ENCODE results near the gene SYNJ2.

The SYNJ2 gene

GRCh38 chr6:157982563-157983405 lies 1.1 kb downstream of the SYNJ2 start:
- TF ChIP-seq CTCF (IDR thresholded peaks at IDR 0.05; ENCODE audit: insufficient read depth, low read depth, low read length, missing control alignments), result peak; percentile 16
- peak overlapping the region; percentile 59 for H3K4me3 ChIP-seq (ENCODE audit: low read length)
- no peak for DNase-seq (ENCODE audit: low read depth)

GRCh38 chr6:157983406-157984119 lies 1.9 kb downstream of the SYNJ2 start:
- no peak for TF ChIP-seq CTCF (IDR thresholded peaks at IDR 0.05; ENCODE audit: insufficient read depth, low read depth, low read length, missing control alignments)
- H3K4me3 ChIP-seq (ENCODE audit: low read length), result no peak overlapping the region
- no peak for DNase-seq (ENCODE audit: low read depth)

- no peak overlapping the region for H3K4me3 ChIP-seq (ENCODE audit: low read length)
- no peak for DNase-seq (ENCODE audit: low read depth)
Measured at GRCh38 chr6:157984128-157984527, 2.5 kb downstream of the SYNJ2 start.

GRCh38 chr6:157984686-157985225 lies 3.1 kb downstream of the SYNJ2 start:
- no peak for TF ChIP-seq CTCF (IDR thresholded peaks at IDR 0.05; ENCODE audit: insufficient read depth, low read depth, low read length, missing control alignments)
- H3K4me3 ChIP-seq (ENCODE audit: low read length), result no peak overlapping the region
- DNase-seq (ENCODE audit: low read depth), result no peak

More at GRCh38 chr6:157984128-157984527, 2.5 kb downstream of the SYNJ2 start:
- no peak for TF ChIP-seq CTCF (IDR thresholded peaks at IDR 0.05; ENCODE audit: insufficient read depth, low read depth, low read length, missing control alignments)

- peak; percentile 38 for DNase-seq (ENCODE audit: low read depth)
- no peak overlapping the region for H3K4me3 ChIP-seq (ENCODE audit: low read length)
- no peak for TF ChIP-seq CTCF (IDR thresholded peaks at IDR 0.05; ENCODE audit: insufficient read depth, low read depth, low read length, missing control alignments)
Measured at GRCh38 chr6:157985378-157986155, 3.9 kb downstream of the SYNJ2 start.

GRCh38 chr6:157987788-157988699 lies 6.4 kb downstream of the SYNJ2 start:
- H3K4me3 ChIP-seq (ENCODE audit: low read length), result no peak overlapping the region
- DNase-seq (ENCODE audit: low read depth), result no peak
- no peak for TF ChIP-seq CTCF (IDR thresholded peaks at IDR 0.05; ENCODE audit: insufficient read depth, low read depth, low read length, missing control alignments)
